ENCODE results near the gene FH.
A peak's percentile ranks its signal among the peaks of the same experiment; 100 is the strongest.

FH gene

GRCh38 chr1:241536304-241536703 is 16.7 kb upstream of the FH start:
- no peak overlapping the region for H3K4me3 ChIP-seq (ENCODE audit: low read length)
- no peak for DNase-seq (ENCODE audit: low read depth)
- no peak for TF ChIP-seq CTCF (IDR thresholded peaks at IDR 0.05; ENCODE audit: insufficient read depth, low read depth, low read length, missing control alignments)

GRCh38 chr1:241533326-241534115 is 14.0 kb upstream of the FH start:
- no peak for TF ChIP-seq CTCF (IDR thresholded peaks at IDR 0.05; ENCODE audit: insufficient read depth, low read depth, low read length, missing control alignments)
- no peak overlapping the region for H3K4me3 ChIP-seq (ENCODE audit: low read length)
- peak; percentile 59 for DNase-seq (ENCODE audit: low read depth)

- no peak overlapping the region for H3K4me3 ChIP-seq (ENCODE audit: low read length)
- no peak for TF ChIP-seq CTCF (IDR thresholded peaks at IDR 0.05; ENCODE audit: insufficient read depth, low read depth, low read length, missing control alignments)
- DNase-seq (ENCODE audit: low read depth): no peak
These were observed 13.3 kb upstream of the FH start for GRCh38 chr1:241532864-241533263.

- DNase-seq (ENCODE audit: low read depth): peak; percentile 46
- TF ChIP-seq CTCF (IDR thresholded peaks at IDR 0.05; ENCODE audit: insufficient read depth, low read depth, low read length, missing control alignments): no peak
- H3K4me3 ChIP-seq (ENCODE audit: low read length): peak within 1 kb of the TSS; percentile 55
These were observed 12.6 kb upstream of the FH start, which contains the start of gene KMO for GRCh38 chr1:241532162-241532531. KMO (plus strand) TSS chr1:241532378; CDS start chr1:241532445, 67 bp downstream.

GRCh38 chr1:241531195-241532161 is 11.9 kb upstream of the FH start:
- peak; percentile 49 for TF ChIP-seq CTCF (IDR thresholded peaks at IDR 0.05; ENCODE audit: insufficient read depth, low read depth, low read length, missing control alignments)
- H3K4me3 ChIP-seq (ENCODE audit: low read length): peak overlapping the region; percentile 55
- peak; percentile 83 for DNase-seq (ENCODE audit: low read depth)

- TF ChIP-seq CTCF (IDR thresholded peaks at IDR 0.05; ENCODE audit: insufficient read depth, low read depth, low read length, missing control alignments): no peak
- DNase-seq (ENCODE audit: low read depth): no peak
- H3K4me3 ChIP-seq (ENCODE audit: low read length): no peak overlapping the region
These were observed 7.6 kb upstream of the FH start for GRCh38 chr1:241527146-241527545.

Data from epithelial cell of esophagus (primary cell).